Loucy (cell line): ENCODE results near the gene ACTL8.

Experiments
- H2AFZ ChIP-seq: fragments of 200-600 bp; sonication (generic); 2 replicates; pipeline ENCODE4 v1.6.0; 2016; ENCODE audit warnings: antibody characterized with exemption, mild to moderate bottlenecking, low read length, moderate library complexity
- H3F3A ChIP-seq: fragments of 200-600 bp; 2 replicates; pipeline ENCODE4 v1.6.0; 2016; ENCODE audit warnings: antibody characterized with exemption, low read depth, mild to moderate bottlenecking
- H3K27me3 ChIP-seq: fragments of 200-600 bp; sonication (generic); 2 replicates; pipeline ENCODE4 v1.6.1; 2014; ENCODE audit warnings: low read length, mild to moderate bottlenecking; ENCODE audit not compliant: insufficient read depth, poor library complexity, severe bottlenecking
- H3K36me3 ChIP-seq: fragments of 200-600 bp; sonication (generic); 2 replicates; pipeline ENCODE4 v1.6.1; 2016; ENCODE audit warnings: low read length; ENCODE audit not compliant: insufficient read depth
- H3K4me1 ChIP-seq: fragments of 200-600 bp; sonication (generic); 2 replicates; pipeline ENCODE4 v1.5.1; 2014; ENCODE audit warnings: low read length, mild to moderate bottlenecking; ENCODE audit not compliant: insufficient read depth, poor library complexity, severe bottlenecking
- H3K4me2 ChIP-seq: fragments of 200-600 bp; sonication (generic); 2 replicates; pipeline ENCODE4 v1.6.0; 2014; ENCODE audit warnings: antibody characterized with exemption, low read length, low read depth, mild to moderate bottlenecking; ENCODE audit not compliant: poor library complexity, severe bottlenecking
- H3K4me3 ChIP-seq: fragments of 200-600 bp; sonication (generic); 2 replicates; pipeline ENCODE4 v1.5.1; 2014; ENCODE audit warnings: low read length, mild to moderate bottlenecking, mixed read lengths; ENCODE audit not compliant: poor library complexity, severe bottlenecking
- H3K79me2 ChIP-seq: fragments of 200-600 bp; sonication (generic); 2 replicates; pipeline ENCODE4 v1.6.1; 2014; ENCODE audit warnings: low read length; ENCODE audit not compliant: insufficient read depth
- H3K9ac ChIP-seq: fragments of 200-600 bp; sonication (generic); 2 replicates; pipeline ENCODE4 v1.6.0; 2014; ENCODE audit warnings: mild to moderate bottlenecking, low read depth, low read length, moderate library complexity; ENCODE audit not compliant: poor library complexity, severe bottlenecking
- H3K9me2 ChIP-seq: fragments of 200-600 bp; sonication (generic); replicated peaks from 2 replicates; pipeline ENCODE4 v1.6.1; 2016; ENCODE audit warnings: low read depth, low read length, mixed read lengths
- H3K9me3 ChIP-seq: fragments of 200-600 bp; sonication (generic); 2 replicates; pipeline ENCODE4 v1.6.1; 2014; ENCODE audit warnings: mild to moderate bottlenecking, antibody characterized with exemption, low read length, low read depth; ENCODE audit not compliant: insufficient read depth
- H4K20me1 ChIP-seq: fragments of 200-600 bp; sonication (generic); 2 replicates; pipeline ENCODE4 v1.6.0; 2014; ENCODE audit warnings: antibody characterized with exemption, low read length, mild to moderate bottlenecking; ENCODE audit not compliant: insufficient read depth, poor library complexity, severe bottlenecking
- EZH2phosphoT487 ChIP-seq: fragments of 200-600 bp; IDR thresholded peaks from 2 replicates; pipeline ENCODE4 v1.6.1; 2018; ENCODE audit warnings: antibody characterized with exemption, mild to moderate bottlenecking, moderate library complexity, borderline replicate concordance
- TF ChIP-seq, protein P1 (sequence below): fragments of 200-600 bp; sonication (generic); conservative IDR thresholded peaks from 2 replicates; pipeline ENCODE4 v1.5.1; 2014; ENCODE audit warnings: mild to moderate bottlenecking, antibody characterized with exemption, low read length

Gene ACTL8

DNA sequence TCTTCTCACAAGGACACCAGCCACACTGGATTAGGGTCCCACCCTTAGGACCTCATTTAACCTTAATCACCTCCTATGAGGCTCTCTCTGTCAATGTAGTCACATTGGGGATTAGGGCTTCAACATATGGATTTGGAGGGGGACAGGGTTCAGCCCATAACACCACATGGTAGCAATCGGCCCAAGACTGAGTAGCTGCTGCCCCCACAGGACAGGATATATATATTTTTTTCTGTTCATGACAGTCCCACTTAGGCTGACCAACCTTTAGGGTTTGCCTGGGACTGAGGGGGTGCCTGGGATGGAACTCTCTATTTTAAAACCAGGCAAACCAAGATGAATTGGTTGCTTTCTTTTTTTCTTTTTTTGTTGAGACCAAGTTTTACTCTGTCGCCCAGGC, 8.2 kb upstream of the ACTL8 start:
- H3K9ac ChIP-seq, result no peak overlapping the region
- H2AFZ ChIP-seq, result no peak overlapping the region
- no peaks in the 10 kb centered on the region for H3F3A ChIP-seq
- no peak overlapping the region for H3K4me2 ChIP-seq
- no peaks in the 10 kb centered on the region for H3K9me2 ChIP-seq
- H3K27me3 ChIP-seq, result no peaks in the 10 kb centered on the region
- no peak overlapping the region for H3K4me3 ChIP-seq
- no peaks in the 10 kb centered on the region for H3K36me3 ChIP-seq
- H3K79me2 ChIP-seq, result no peaks in the 10 kb centered on the region
- H4K20me1 ChIP-seq, result no peaks in the 10 kb centered on the region
- H3K9me3 ChIP-seq, result no peaks in the 10 kb centered on the region
- no peaks in the 10 kb centered on the region for H3K4me1 ChIP-seq
- no peak for TF ChIP-seq EZH2phosphoT487
- TF ChIP-seq, protein P1, sequence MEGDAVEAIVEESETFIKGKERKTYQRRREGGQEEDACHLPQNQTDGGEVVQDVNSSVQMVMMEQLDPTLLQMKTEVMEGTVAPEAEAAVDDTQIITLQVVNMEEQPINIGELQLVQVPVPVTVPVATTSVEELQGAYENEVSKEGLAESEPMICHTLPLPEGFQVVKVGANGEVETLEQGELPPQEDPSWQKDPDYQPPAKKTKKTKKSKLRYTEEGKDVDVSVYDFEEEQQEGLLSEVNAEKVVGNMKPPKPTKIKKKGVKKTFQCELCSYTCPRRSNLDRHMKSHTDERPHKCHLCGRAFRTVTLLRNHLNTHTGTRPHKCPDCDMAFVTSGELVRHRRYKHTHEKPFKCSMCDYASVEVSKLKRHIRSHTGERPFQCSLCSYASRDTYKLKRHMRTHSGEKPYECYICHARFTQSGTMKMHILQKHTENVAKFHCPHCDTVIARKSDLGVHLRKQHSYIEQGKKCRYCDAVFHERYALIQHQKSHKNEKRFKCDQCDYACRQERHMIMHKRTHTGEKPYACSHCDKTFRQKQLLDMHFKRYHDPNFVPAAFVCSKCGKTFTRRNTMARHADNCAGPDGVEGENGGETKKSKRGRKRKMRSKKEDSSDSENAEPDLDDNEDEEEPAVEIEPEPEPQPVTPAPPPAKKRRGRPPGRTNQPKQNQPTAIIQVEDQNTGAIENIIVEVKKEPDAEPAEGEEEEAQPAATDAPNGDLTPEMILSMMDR, result no peak

- Histone ChIP-seq H3K9me3 (peaks cover 11% of the 10 kb centered on the region; the same call in 1 of the 2 replicates), H3K9me2 (no peaks in the 10 kb centered on the region), H2AFZ (no peak overlapping the region), H3K9ac (no peak overlapping the region), H3K36me3 (no peaks in the 10 kb centered on the region), H3K79me2 (no peaks in the 10 kb centered on the region), H3K27me3 (no peaks in the 10 kb centered on the region), H3K4me1 (no peaks in the 10 kb centered on the region), H3K4me2 (no peak overlapping the region), H3F3A (no peaks in the 10 kb centered on the region), H4K20me1 (no peaks in the 10 kb centered on the region), H3K4me3 (no peak overlapping the region)
- TF ChIP-seq, protein P1, result no peak
- TF ChIP-seq EZH2phosphoT487, result no peak
Observed at GRCh38 chr1:17750333-17750732, 4.8 kb upstream of the ACTL8 start.

DNA sequence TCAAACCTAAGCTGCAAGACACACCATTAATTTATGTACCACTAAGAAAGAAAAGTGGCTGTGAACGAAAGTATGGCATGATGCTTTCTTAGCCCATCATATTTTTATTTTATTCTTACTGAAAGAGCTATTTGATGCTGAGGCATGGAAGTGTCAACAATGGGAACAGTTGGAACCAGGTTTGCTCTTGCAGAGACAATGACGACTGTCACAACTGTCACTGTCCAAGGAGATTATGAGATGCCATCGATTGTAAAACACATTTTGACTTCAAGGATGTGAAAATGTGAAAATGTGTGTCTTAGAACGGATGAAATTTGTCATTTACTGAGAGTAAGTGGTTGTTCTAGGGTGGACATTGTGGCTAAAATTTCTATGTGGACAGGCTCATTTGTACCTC, 2.8 kb upstream of the ACTL8 start:
- TF ChIP-seq, protein P1, result no peak
- no peak for TF ChIP-seq EZH2phosphoT487
- peaks cover 11% of the 10 kb centered on the region; the same call in 1 of the 2 replicates for H3K9me3 ChIP-seq
- H3K9ac ChIP-seq, result no peak overlapping the region

More for the DNA sequence above, 2.8 kb upstream of the ACTL8 start:
- no peaks in the 10 kb centered on the region for H4K20me1 ChIP-seq
- no peak overlapping the region for H3K4me2 ChIP-seq
- no peaks in the 10 kb centered on the region for H3K36me3 ChIP-seq
- H3K9me2 ChIP-seq, result no peaks in the 10 kb centered on the region
- H3K79me2 ChIP-seq, result no peaks in the 10 kb centered on the region
- no peaks in the 10 kb centered on the region for H3F3A ChIP-seq
- no peaks in the 10 kb centered on the region for H3K27me3 ChIP-seq
- H3K4me1 ChIP-seq, result no peaks in the 10 kb centered on the region
- no peak overlapping the region for H2AFZ ChIP-seq
- H3K4me3 ChIP-seq, result no peak overlapping the region
